Neural cell (in vitro differentiated cells): ENCODE results near the gene SLC16A3. TPM values are rescaled to one million over a fixed set of nuclear protein-coding genes. Genes with fewer than 3 reads are reported as not detected.

Source experiments
- H2AFZ ChIP-seq: fragments of 200-600, 300-800 bp; sonication (generic), shearing (Covaris generic); 2 replicates; pipeline ENCODE4 v1.6.0; 2014; ENCODE audit warnings: low read depth, mild to moderate bottlenecking, antibody characterized with exemption, low read length, moderate library complexity
- H3F3A ChIP-seq: fragments of 200-600 bp; shearing (Covaris generic); 2 replicates; pipeline ENCODE4 v1.6.1; 2016; ENCODE audit warnings: mild to moderate bottlenecking, moderate library complexity, mixed read lengths, antibody characterized with exemption, low read length; ENCODE audit not compliant: insufficient read depth, poor library complexity, severe bottlenecking
- H3K27ac ChIP-seq: fragments of 200-600, 300-800 bp; sonication (generic), shearing (Covaris generic); 2 replicates; pipeline ENCODE4 v1.5.1; 2014; ENCODE audit warnings: mild to moderate bottlenecking, low read length, moderate library complexity
- H3K27me3 ChIP-seq: fragments of 300-800, 200-600 bp; sonication (generic), shearing (Covaris generic); 2 replicates; pipeline ENCODE4 v1.6.0; 2014; ENCODE audit warnings: mild to moderate bottlenecking, low read depth, low read length, moderate library complexity; ENCODE audit not compliant: insufficient read depth
- H3K36me3 ChIP-seq: fragments of 300-800, 200-600 bp; sonication (generic), shearing (Covaris generic); 2 replicates; pipeline ENCODE4 v1.5.1; 2014; ENCODE audit warnings: mild to moderate bottlenecking, antibody characterized with exemption, low read length, moderate library complexity; ENCODE audit not compliant: insufficient read depth
- H3K4me2 ChIP-seq: fragments of 300-800, 200-600 bp; sonication (generic), shearing (Covaris generic); 2 replicates; pipeline ENCODE4 v1.6.0; 2014; ENCODE audit warnings: mild to moderate bottlenecking, low read length
- H3K4me3 ChIP-seq: fragments of 300-800, 200-600 bp; sonication (generic), shearing (Covaris generic); 2 replicates; pipeline ENCODE4 v1.5.1; 2014; ENCODE audit warnings: mild to moderate bottlenecking, low read length, moderate library complexity
- H3K79me2 ChIP-seq: fragments of 200-600 bp; shearing (Covaris generic); replicated peaks from 2 replicates; pipeline ENCODE4 v1.6.0; 2014; ENCODE audit warnings: mild to moderate bottlenecking, low read length, moderate library complexity; ENCODE audit not compliant: insufficient read depth
- H3K9ac ChIP-seq: fragments of 300-800, 200-600 bp; sonication (generic), shearing (Covaris generic); 2 replicates; pipeline ENCODE4 v1.6.1; 2016; ENCODE audit warnings: mild to moderate bottlenecking, low read length, mixed read lengths
- H3K9me2 ChIP-seq: fragments of 200-600 bp; shearing (Covaris generic); 2 replicates; pipeline ENCODE4 v1.6.1; 2016; ENCODE audit warnings: mild to moderate bottlenecking, low read length, mixed read lengths; ENCODE audit not compliant: insufficient read depth
- H3K9me3 ChIP-seq: fragments of 200-600, 300-800 bp; sonication (generic), shearing (Covaris generic); 2 replicates; pipeline ENCODE4 v1.6.1; 2016; ENCODE audit warnings: mild to moderate bottlenecking, mixed run types, low read length, moderate library complexity, mixed read lengths
- H4K20me1 ChIP-seq: fragments of 200-600 bp; shearing (Covaris generic); 2 replicates; pipeline ENCODE4 v1.6.1; 2016; ENCODE audit warnings: mild to moderate bottlenecking, mixed run types; ENCODE audit not compliant: insufficient read depth
- CTCF ChIP-seq: fragments of 450-650 bp; IDR thresholded peaks from 2 replicates; pipeline ENCODE4 v1.5.1; 2014; ENCODE audit warnings: antibody characterized with exemption, mild to moderate bottlenecking, moderate library complexity; ENCODE audit not compliant: poor library complexity, severe bottlenecking
- EP300 ChIP-seq: fragments of 450-650 bp; conservative IDR thresholded peaks from 2 replicates; pipeline ENCODE4 v1.6.1; 2014; ENCODE audit warnings: antibody characterized with exemption, mild to moderate bottlenecking, moderate library complexity; ENCODE audit not compliant: poor library complexity, severe bottlenecking
- EZH2 ChIP-seq: fragments of 200-600, 300-800 bp; shearing (Covaris generic), sonication (generic); IDR thresholded peaks from 2 replicates; pipeline ENCODE4 v1.6.1; 2014; ENCODE audit warnings: antibody characterized with exemption, low read length, borderline replicate concordance, mild to moderate bottlenecking; ENCODE audit not compliant: insufficient read depth, poor library complexity, severe bottlenecking
- MXI1 ChIP-seq: fragments of 450-650 bp; conservative IDR thresholded peaks from 2 replicates; pipeline ENCODE4 v1.6.1; 2014; ENCODE audit warnings: antibody characterized with exemption, mild to moderate bottlenecking; ENCODE audit not compliant: poor library complexity, severe bottlenecking
- POLR2AphosphoS5 ChIP-seq: IDR thresholded peaks from 2 replicates; pipeline ENCODE4 v1.6.1; 2012
- RAD21 ChIP-seq: fragments of 450-650 bp; conservative IDR thresholded peaks from 2 replicates; pipeline ENCODE4 v1.6.1; 2014; ENCODE audit warnings: antibody characterized with exemption, mild to moderate bottlenecking, moderate library complexity
- REST ChIP-seq: IDR thresholded peaks from 2 replicates; pipeline ENCODE4 v1.6.1; 2012; ENCODE audit warnings: borderline replicate concordance
- SMC3 ChIP-seq: fragments of 450-650 bp; conservative IDR thresholded peaks from 2 replicates; pipeline ENCODE4 v1.6.1; 2014; ENCODE audit warnings: antibody characterized with exemption, mild to moderate bottlenecking, moderate library complexity; ENCODE audit not compliant: poor library complexity
- TAF1 ChIP-seq: IDR thresholded peaks from 2 replicates; pipeline ENCODE4 v1.6.1; 2012; ENCODE audit warnings: low read depth
- polyA plus RNA-seq: library from polyadenylated mRNA; depleted of rRNA; stranded (reverse); fragments of >200 nt; gene quantifications from 2 replicates; pipeline ENCODE4 v1.2.3, GENCODE V29; 2014

Gene SLC16A3
- polyA plus RNA-seq, 1 donor from 2014 or later = 0.56 TPM

GRCh38 chr17:82267575-82268379 is 38.9 kb downstream of the SLC16A3 start:
- no peak overlapping the region for H3K9ac ChIP-seq
- H2AFZ ChIP-seq = no peak overlapping the region
- peaks cover 9% of the 10 kb centered on the region for H3K36me3 ChIP-seq
- no peak for TF ChIP-seq TAF1
- no peak for TF ChIP-seq REST
- no peak for TF ChIP-seq CTCF
- TF ChIP-seq POLR2AphosphoS5 = no peak
- no peak for TF ChIP-seq EZH2
- TF ChIP-seq RAD21 = no peak
- TF ChIP-seq MXI1 = no peak
- no peak for TF ChIP-seq SMC3
- TF ChIP-seq EP300 = no peak
- no peaks in the 10 kb centered on the region for H3K9me3 ChIP-seq
- H3K9me2 ChIP-seq = no peaks in the 10 kb centered on the region
- no peak overlapping the region for H3K27ac ChIP-seq
- H4K20me1 ChIP-seq = peaks cover 50% of the 10 kb centered on the region
- no peaks in the 10 kb centered on the region for H3K27me3 ChIP-seq
- H3K4me3 ChIP-seq = no peak overlapping the region
- peaks cover 75% of the 10 kb centered on the region for H3K79me2 ChIP-seq
- no peaks in the 10 kb centered on the region for H3F3A ChIP-seq
- H3K4me2 ChIP-seq = no peak overlapping the region

GRCh38 chr17:82269138-82269881 is 40.5 kb downstream of the SLC16A3 start:
- H3K36me3 ChIP-seq = peaks cover 2% of the 10 kb centered on the region
- no peaks in the 10 kb centered on the region for H3K9me2 ChIP-seq
- TF ChIP-seq POLR2AphosphoS5 (no peak), RAD21 (no peak), REST (no peak), SMC3 (no peak), MXI1 (no peak), CTCF (no peak), TAF1 (no peak), EP300 (no peak), EZH2 (no peak)
- no peak overlapping the region for H3K9ac ChIP-seq
- H3K27ac ChIP-seq = no peak overlapping the region
- peaks cover 70% of the 10 kb centered on the region for H3K79me2 ChIP-seq
- H4K20me1 ChIP-seq = peaks cover 47% of the 10 kb centered on the region
- no peaks in the 10 kb centered on the region for H3K27me3 ChIP-seq
- no peak overlapping the region for H3K4me3 ChIP-seq
- H3K4me2 ChIP-seq = no peak overlapping the region
- H2AFZ ChIP-seq = no peak overlapping the region
- no peaks in the 10 kb centered on the region for H3K9me3 ChIP-seq
- H3F3A ChIP-seq = no peaks in the 10 kb centered on the region
